HG03439 (cell line): ENCODE data around the gene CEP41.
"Not testable (repeated sequence)": the region's sequence is repeated elsewhere in the genome, so short reads cannot be mapped to it uniquely, and the experiment has no call there.

ENCODE experiments used
- ATAC-seq: cut with Tn5 transposase; IDR thresholded peaks from one replicate; pipeline ENCODE4 v1.9.1; 2021; ENCODE audit warnings: mild to moderate bottlenecking, moderate library complexity; ENCODE audit not compliant: unreplicated experiment

The CEP41 gene

GRCh38 chr7:130393841-130394411, 46.9 kb downstream of the CEP41 start:
- no peak for ATAC-seq

GRCh38 chr7:130393101-130393561, 47.7 kb downstream of the CEP41 start:
- no peak for ATAC-seq

GRCh38 chr7:130390486-130390885, 50.3 kb downstream of the CEP41 start:
- ATAC-seq: no peak

GRCh38 chr7:130388671-130389070, 52.1 kb downstream of the CEP41 start:
- ATAC-seq: no peak

- no peak for ATAC-seq
Observed at GRCh38 chr7:130387628-130388403, 53.0 kb downstream of the CEP41 start.

- ATAC-seq: no peak
Observed at GRCh38 chr7:130387306-130387627, 53.5 kb downstream of the CEP41 start.

GRCh38 chr7:130386876-130387275, 53.9 kb downstream of the CEP41 start:
- no peak for ATAC-seq

GRCh38 chr7:130385600-130386066, 55.2 kb downstream of the CEP41 start:
- no peak for ATAC-seq

- ATAC-seq: no peak
Observed at GRCh38 chr7:130384841-130385599, 55.8 kb downstream of the CEP41 start.

GRCh38 chr7:130384371-130384801, 56.4 kb downstream of the CEP41 start:
- no peak for ATAC-seq

- ATAC-seq: no peak
Observed at GRCh38 chr7:130383187-130383980, 57.4 kb downstream of the CEP41 start.

GRCh38 chr7:130381468-130382312, 59.1 kb downstream of the CEP41 start:
- no peak for ATAC-seq

- no peak for ATAC-seq
Observed at GRCh38 chr7:130380861-130381455, 59.9 kb downstream of the CEP41 start.

GRCh38 chr7:130379921-130380860, 60.6 kb downstream of the CEP41 start, which contains the start of gene CPA1:
Gene CPA1 (plus strand): TSS chr7:130380494. CDS start chr7:130380521, 27 bp downstream.
- ATAC-seq: no peak

GRCh38 chr7:130379532-130379920, 61.3 kb downstream of the CEP41 start:
- ATAC-seq: no peak

- no peak for ATAC-seq
Observed at GRCh38 chr7:130379019-130379418, 61.8 kb downstream of the CEP41 start.

GRCh38 chr7:130377178-130377577, 63.6 kb downstream of the CEP41 start:
- no peak for ATAC-seq

- ATAC-seq: not testable (repeated sequence)
Observed at GRCh38 chr7:130376461-130376860, 64.4 kb downstream of the CEP41 start.
